NCI-H2227 (cell line): ENCODE data around the gene APPBP2.
"Not testable (repeated sequence)": the region's sequence is repeated elsewhere in the genome, so short reads cannot be mapped to it uniquely, and the experiment has no call there.

Experiments
- DNase-seq: peaks from one replicate; lab custom pipeline; 2025; ENCODE audit not compliant: unreplicated experiment; lab: John Stamatoyannopoulos, UW

APPBP2 gene

DNA sequence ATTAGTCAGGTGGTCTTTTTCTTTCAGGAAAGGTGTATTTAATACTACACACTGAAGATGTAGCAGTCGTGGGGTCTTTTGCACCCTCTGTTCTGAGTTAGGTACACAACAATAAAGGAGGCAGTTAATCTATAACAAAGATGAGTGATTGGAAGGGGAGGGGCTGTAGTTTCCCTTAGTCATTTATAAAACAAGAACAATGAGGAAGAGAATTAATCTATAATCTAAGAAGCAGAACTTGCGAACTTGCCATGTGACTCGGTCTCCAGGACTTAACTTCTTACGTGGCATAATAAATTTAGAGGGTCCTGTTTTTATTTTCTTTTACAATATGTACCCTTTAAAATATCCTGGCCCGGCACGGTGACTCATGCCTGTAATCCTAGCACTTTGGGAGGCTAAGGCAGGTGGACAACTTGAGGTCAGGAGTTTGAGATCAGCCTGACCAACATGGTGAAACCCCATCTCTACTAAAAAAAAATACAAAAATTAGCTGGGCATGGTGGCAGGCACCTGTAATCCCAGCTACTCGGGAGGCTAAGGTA lies 8.6 kb upstream of the APPBP2 start:
- no peak for DNase-seq

DNA sequence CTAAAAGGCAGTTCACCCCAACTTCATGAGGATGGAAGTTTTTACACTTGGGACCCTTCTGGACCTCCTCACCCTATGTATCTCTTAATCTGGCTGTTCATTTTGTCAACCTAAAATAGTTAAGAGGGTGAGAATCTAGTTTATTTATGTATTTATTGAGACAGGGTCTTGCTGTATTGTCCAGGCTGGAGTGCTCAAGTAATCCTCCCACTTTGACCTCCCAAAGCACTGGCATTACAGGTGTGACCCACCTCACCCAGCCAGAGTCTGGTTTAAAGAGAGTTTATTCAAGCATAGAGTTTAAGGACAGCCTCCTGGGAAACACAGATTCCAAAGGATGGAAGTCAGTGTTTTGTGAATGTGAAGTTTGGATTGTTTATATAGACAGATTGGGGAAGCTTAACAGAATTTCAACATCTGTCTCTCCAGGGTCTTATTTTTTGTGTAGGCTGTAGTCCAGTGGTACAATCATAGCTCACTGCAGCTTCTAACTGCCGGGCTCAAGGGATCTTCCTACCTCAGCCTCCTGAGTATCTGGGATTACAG lies 8.0 kb upstream of the APPBP2 start:
- DNase-seq = no peak

- DNase-seq = no peak
Observed at GRCh38 chr17:60529806-60530205, 3.8 kb upstream of the APPBP2 start.

DNA sequence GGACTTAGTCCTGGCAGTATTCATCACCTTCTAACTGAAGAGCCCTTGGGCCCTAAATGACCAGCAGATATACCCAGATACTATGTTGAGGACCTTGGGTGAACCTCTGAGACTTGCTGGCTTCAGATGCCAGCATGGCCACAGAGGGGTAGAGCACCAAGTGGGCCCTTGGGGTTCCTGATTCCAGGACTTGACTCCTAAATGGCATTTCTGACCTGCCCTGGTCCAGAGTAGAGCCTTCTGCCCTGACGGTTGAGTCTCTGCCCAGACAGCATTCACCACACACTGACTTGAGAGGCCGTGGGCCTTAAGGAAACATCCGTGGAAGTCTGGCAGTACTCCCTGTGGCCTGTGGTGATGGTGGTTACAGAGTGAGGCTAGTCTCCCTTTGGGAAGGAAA lies 2.8 kb upstream of the APPBP2 start:
- DNase-seq = no peak

GRCh38 chr17:60527701-60528100 lies 1.7 kb upstream of the APPBP2 start:
- DNase-seq = no peak

DNA sequence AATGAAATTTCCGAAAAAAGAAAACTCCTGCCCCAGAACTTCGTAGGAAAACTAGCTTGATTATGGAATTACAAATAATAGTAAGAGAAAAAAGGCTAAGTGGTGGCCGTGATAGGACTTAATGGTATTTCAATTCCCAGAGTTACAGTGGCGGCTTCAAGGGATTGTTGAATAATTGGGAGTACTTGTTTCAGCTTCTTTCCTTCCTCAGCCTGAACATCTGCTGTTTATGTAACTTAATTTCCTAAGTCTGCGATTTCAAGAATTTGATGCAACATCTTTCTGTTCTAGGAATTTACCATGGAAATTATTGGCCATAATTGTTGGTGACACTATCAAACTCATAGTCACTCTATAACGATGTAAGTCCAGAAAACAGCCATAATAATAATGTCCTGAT lies 684 bp upstream of the APPBP2 start:
- peak; percentile 10 for DNase-seq

GRCh38 chr17:60525328-60525684 lies 736 bp downstream of the APPBP2 start:
- no peak for DNase-seq

DNA sequence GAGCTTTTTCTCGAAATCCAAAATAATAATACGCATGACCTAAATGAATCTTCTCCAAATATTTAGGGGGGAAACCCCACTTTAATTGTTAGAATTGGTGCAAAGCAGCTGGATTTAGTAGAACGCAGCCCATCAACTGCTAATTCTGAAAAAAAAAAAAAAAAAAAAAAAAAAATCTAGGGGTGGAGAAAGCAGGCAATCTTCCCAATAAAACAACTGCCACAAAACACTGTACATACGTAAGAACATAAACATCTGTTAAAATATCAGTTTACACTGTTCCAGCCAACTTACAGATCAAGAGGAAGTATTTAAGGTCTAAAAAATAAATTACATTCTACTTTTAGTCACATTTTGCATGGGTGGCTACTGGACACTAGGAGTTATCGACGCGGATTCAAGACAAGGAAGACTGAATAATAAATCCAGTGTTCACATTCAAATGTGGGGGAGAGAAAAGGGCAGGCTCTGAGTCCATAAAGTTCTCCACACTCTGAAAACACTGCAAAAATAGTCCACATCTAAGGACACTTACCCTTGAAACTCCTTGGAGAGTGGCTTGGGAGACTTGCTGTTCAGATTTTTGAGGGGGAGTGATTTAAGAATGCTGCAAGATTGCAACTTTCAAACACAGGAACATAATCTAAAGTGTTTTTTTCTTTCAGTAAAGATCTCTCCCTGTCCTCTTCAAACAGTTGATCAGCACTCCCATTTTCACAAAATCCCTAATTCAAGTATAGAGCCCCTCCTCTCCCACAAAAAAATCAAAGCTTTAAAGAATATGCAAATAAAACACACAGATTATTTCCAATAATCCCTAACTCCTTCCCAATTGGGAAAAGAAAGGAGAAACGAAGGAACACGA lies 1.3 kb downstream of the APPBP2 start:
- DNase-seq = no peak

- no peak for DNase-seq
Observed at GRCh38 chr17:60523822-60524221, 2.2 kb downstream of the APPBP2 start.

DNA sequence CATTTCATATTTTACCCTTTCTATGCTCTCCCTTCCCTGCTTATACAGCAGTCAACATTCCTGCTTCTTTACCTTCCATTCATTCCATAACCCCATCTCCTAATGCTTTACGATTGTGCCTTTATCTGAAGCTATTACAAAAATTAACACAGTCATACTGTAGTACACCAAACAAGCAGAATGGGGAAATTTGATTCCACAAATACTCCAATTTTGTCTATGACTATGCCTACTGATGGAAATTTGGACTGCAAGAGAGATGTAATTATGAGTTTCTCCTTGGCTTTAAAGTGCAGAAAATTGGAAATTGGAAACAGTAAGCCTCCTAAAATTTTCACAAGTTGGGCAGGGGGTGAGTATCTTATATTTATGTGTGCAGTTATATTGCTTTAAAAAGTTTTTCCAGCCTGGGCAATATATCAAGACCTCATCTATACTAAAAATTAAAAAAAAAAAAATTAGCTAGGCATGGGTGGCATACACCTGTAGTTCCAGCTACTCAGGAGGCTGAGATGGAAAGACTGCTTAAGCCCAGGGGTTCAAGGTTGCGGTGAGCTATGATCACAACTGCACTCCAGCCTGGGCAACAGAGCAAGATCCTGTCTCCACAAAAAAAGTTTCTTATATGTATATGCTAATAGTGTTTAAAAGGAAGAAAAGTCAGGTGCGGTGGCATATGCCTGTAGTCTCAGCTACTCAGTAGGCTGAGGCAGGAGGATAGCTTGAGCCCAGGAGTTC lies 3.0 kb downstream of the APPBP2 start:
- DNase-seq = no peak

DNA sequence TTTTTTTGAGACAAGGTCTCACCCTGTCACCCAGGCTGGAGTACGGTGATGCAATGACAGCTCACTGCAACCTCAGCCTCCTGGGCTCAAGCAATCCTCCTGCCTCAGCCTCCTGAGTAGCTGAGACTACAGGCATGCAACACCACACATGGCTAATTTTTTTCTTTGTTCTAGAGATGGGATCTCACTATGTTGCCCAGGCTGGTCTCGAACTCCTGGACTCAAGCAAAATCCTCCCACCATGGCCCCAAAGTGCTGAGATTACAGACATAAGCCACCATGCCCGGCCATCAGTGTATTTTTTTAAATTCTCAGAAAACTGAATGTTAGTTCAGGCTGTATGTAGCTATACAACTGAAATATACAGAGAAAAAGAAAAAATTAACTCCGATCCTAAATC lies 6.2 kb downstream of the APPBP2 start:
- DNase-seq = no peak

DNA sequence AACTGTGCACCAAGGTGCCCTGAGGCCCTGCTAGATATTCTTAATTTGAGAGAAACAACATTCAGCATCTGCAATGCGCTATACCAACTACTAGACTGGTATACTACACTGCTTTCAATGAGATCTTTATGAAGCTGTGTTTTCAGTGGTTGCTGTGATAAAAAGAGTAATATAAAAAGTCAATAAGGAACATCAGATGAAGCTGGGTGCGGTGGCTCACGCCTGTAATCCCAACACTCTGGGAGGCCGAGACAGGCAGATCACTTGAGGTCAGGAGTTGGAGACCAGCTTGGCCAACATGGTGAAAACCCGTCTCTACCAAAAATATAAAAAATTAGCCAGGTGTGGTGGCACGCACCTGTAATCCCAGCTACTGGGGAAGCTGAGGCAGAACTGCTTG lies 10.4 kb downstream of the APPBP2 start:
- DNase-seq = not testable (repeated sequence)

- not testable (repeated sequence) for DNase-seq
Observed at GRCh38 chr17:60515199-60515598, 10.8 kb downstream of the APPBP2 start.

GRCh38 chr17:60514500-60514899 lies 11.5 kb downstream of the APPBP2 start:
- DNase-seq = no peak

- no peak for DNase-seq
Observed at GRCh38 chr17:60514053-60514452, 12.0 kb downstream of the APPBP2 start.

- no peak for DNase-seq
Observed at GRCh38 chr17:60513014-60513413, 13.0 kb downstream of the APPBP2 start.

DNA sequence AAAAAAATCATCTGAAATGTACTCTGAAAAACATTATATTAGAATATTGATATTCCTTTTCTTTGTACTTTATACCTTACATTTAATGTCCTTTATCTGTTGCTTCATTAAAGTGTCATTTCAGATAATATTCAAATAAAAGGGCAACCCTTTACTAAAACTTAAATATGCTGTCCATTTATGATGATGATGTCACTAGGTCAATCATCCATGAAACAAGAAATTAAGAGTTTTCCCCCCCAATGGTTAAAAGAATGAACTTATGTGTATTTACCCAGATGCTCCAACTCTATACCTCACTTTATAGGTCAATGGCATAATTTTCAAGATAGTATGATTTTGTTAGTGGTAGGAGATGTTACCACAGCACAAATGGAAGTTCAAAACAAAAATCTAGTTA lies 15.3 kb downstream of the APPBP2 start:
- DNase-seq = no peak

- DNase-seq = no peak
Observed at GRCh38 chr17:60510031-60510430, 16.0 kb downstream of the APPBP2 start.

- no peak for DNase-seq
Observed at GRCh38 chr17:60508384-60508980, 17.6 kb downstream of the APPBP2 start.

GRCh38 chr17:60506312-60506711 lies 19.7 kb downstream of the APPBP2 start:
- DNase-seq = no peak

- DNase-seq = no peak
Observed at GRCh38 chr17:60502145-60502544, 23.9 kb downstream of the APPBP2 start.
